Keratinocyte (primary cell): ENCODE data around the gene DHDH. TPM values are rescaled to one million over a fixed set of nuclear protein-coding genes. Genes with fewer than 3 reads are reported as not detected.

Experiments used
- DNase-seq: peaks from one replicate; pipeline ENCODE4 v3.0.0-alpha.2; 2011; ENCODE audit warnings: low read depth, missing footprints, low spot score
- FAIRE-seq: peaks from 2 replicates; lab custom pipeline; 2011; peaks lifted over from hg19 to GRCh38; lab: Jason Lieb, UNC
- H2AFZ ChIP-seq: 2 replicates; pipeline ENCODE4 v1.6.0; 2012; ENCODE audit warnings: low read length, control low read depth, inconsistent platforms; ENCODE audit not compliant: control insufficient read depth
- H3K27ac ChIP-seq: 2 replicates; pipeline ENCODE4 v1.5.1; 2011; ENCODE audit warnings: low read length; ENCODE audit not compliant: control insufficient read depth, insufficient read depth
- H3K27me3 ChIP-seq: 3 replicates; pipeline ENCODE4 v1.6.0; 2011; ENCODE audit warnings: low read length; ENCODE audit not compliant: control insufficient read depth, insufficient read depth; ENCODE audit errors: extremely low read depth
- H3K36me3 ChIP-seq, 2 experiments: 2 replicates in 1 of 2; 3 replicates in 1 of 2; pipeline ENCODE4 v1.5.1; 2011; ENCODE audit warnings: low read length in 2 of 2, mild to moderate bottlenecking in 1 of 2; ENCODE audit not compliant: control insufficient read depth in 2 of 2, insufficient read depth in 2 of 2; ENCODE audit errors: extremely low read depth in 1 of 2
- H3K4me1 ChIP-seq: 3 replicates; pipeline ENCODE4 v1.5.1; 2011; ENCODE audit warnings: low read length; ENCODE audit not compliant: control insufficient read depth, insufficient read depth; ENCODE audit errors: extremely low read depth
- H3K4me2 ChIP-seq: 3 replicates; pipeline ENCODE4 v1.6.0; 2011; ENCODE audit warnings: low read depth, low read length; ENCODE audit not compliant: control insufficient read depth, insufficient read depth; ENCODE audit errors: extremely low read depth
- H3K4me3 ChIP-seq, 3 experiments: fragments of 200-600 bp in 1 of 3; sonication (generic) in 1 of 3; 2 replicates in 2 of 3; 3 replicates in 1 of 3; pipeline ENCODE4 v1.5.1; 2011 to 2016; ENCODE audit warnings: low read length in 3 of 3, mild to moderate bottlenecking in 3 of 3, control low read depth in 2 of 3, inconsistent platforms in 1 of 3, low read depth in 1 of 3, mixed read lengths in 1 of 3, mixed run types in 1 of 3, moderate library complexity in 1 of 3; ENCODE audit not compliant: control insufficient read depth in 2 of 3, insufficient read depth in 2 of 3; ENCODE audit errors: extremely low read depth in 1 of 3
- H3K79me2 ChIP-seq: 2 replicates; pipeline ENCODE4 v1.6.0; 2012; ENCODE audit warnings: low read length; ENCODE audit not compliant: control insufficient read depth, insufficient read depth
- H3K9ac ChIP-seq: 3 replicates; pipeline ENCODE4 v1.6.0; 2011; ENCODE audit warnings: low read length; ENCODE audit not compliant: control insufficient read depth, insufficient read depth; ENCODE audit errors: extremely low read depth
- H3K9me1 ChIP-seq: 3 replicates; pipeline ENCODE4 v1.6.0; 2011; ENCODE audit warnings: low read length; ENCODE audit not compliant: control insufficient read depth, insufficient read depth; ENCODE audit errors: extremely low read depth
- H3K9me3 ChIP-seq: 2 replicates; pipeline ENCODE4 v1.5.1; 2012; ENCODE audit warnings: low read depth, low read length; ENCODE audit not compliant: control insufficient read depth
- H4K20me1 ChIP-seq: 3 replicates; pipeline ENCODE4 v1.6.0; 2011; ENCODE audit warnings: low read length; ENCODE audit not compliant: control insufficient read depth, insufficient read depth; ENCODE audit errors: extremely low read depth
- CTCF ChIP-seq, 3 experiments: IDR thresholded peaks in 1 of 3; conservative IDR thresholded peaks in 1 of 3; optimal IDR thresholded peaks in 1 of 3; 2 replicates in 2 of 3; 3 replicates in 1 of 3; pipeline versions ENCODE3 to v1.5.1; 2011; ENCODE audit warnings: low read length in 3 of 3, mild to moderate bottlenecking in 3 of 3, moderate library complexity in 2 of 3, control low read depth in 1 of 3, inconsistent platforms in 1 of 3; ENCODE audit not compliant: insufficient read depth in 2 of 3; ENCODE audit errors: extremely low read depth in 1 of 3
- EZH2 ChIP-seq: IDR thresholded peaks from one replicate; pipeline ENCODE4 v1.6.1; 2012; ENCODE audit warnings: inconsistent platforms, mild to moderate bottlenecking, low read length, moderate library complexity
- dilution Hi-C: fragments of 300-500 bp; cut with MboI; formaldehyde crosslinking; loops from one replicate; pipeline ENCODE4 v1.7.0; 2020; ENCODE audit warnings: low sequenced_read_pairs; ENCODE audit not compliant: extremely low pct_ligation_motif_present
- polyA plus RNA-seq, 5 experiments: library from polyadenylated mRNA; depleted of rRNA in 3 of 5; stranded (reverse) in 3 of 5; stranded (forward) in 1 of 5; unstranded in 1 of 5; fragments of >200 nt; gene quantifications; 1 replicate in 1 of 5; 2 replicates in 3 of 5; 3 replicates in 1 of 5; pipeline versions ENCODE4 v1.2.1 to v1.2.3, GENCODE V29; 2011 to 2012; ENCODE audit warnings: missing spikeins in 2 of 5, low read depth in 1 of 5, low replicate concordance in 1 of 5

Gene DHDH
- polyA plus RNA-seq, 1 donor (not counting 4 experiments of a cell fraction or from before 2014, with no cell fraction given): 0.45 TPM

- Histone ChIP-seq H3K79me2 (no peaks in the 10 kb centered on the region), H3K4me2 (no peak overlapping the region), H3K4me3 (no peak overlapping the region), H3K27ac (no peak overlapping the region), H3K36me3 (peaks cover 13 to 18% of the 10 kb centered on the region in 2 experiments), H2AFZ (no peak overlapping the region), H3K27me3 (no peaks in the 10 kb centered on the region), H3K9me1 (no peaks in the 10 kb centered on the region), H3K9ac (no peak overlapping the region), H3K4me1 (peaks cover 15% of the 10 kb centered on the region), H4K20me1 (no peaks in the 10 kb centered on the region), H3K9me3 (no peaks in the 10 kb centered on the region)
- DNase-seq (no peak), FAIRE-seq (no peak)
- dilution Hi-C loops: no loop called here
- TF ChIP-seq EZH2: no peak
- no peak for TF ChIP-seq CTCF (optimal IDR thresholded peaks at IDR 0.05 in 1 of 3, IDR thresholded peaks at IDR 0.05 in 1 of 3, conservative IDR thresholded peaks at IDR 0.05 in 1 of 3; ENCODE audit: extremely low read depth in 1 of 3, insufficient read depth in 2 of 3, low read length in 3 of 3)
Measured at GRCh38 chr19:48921721-48922500, 11.6 kb upstream of the DHDH start.

GRCh38 chr19:48922548-48923490 is 10.7 kb upstream of the DHDH start:
- FAIRE-seq (no peak), DNase-seq (no peak)
- no peak for TF ChIP-seq EZH2
- no peak for TF ChIP-seq CTCF (optimal IDR thresholded peaks at IDR 0.05 in 1 of 3, IDR thresholded peaks at IDR 0.05 in 1 of 3, conservative IDR thresholded peaks at IDR 0.05 in 1 of 3; ENCODE audit: extremely low read depth in 1 of 3, insufficient read depth in 2 of 3, low read length in 3 of 3)
- no peak overlapping the region for H3K4me3 ChIP-seq
- H3K9me3 ChIP-seq: no peaks in the 10 kb centered on the region
- no peaks in the 10 kb centered on the region for H3K27me3 ChIP-seq
- dilution Hi-C loops: no loop called here
- no peak overlapping the region for H2AFZ ChIP-seq
- H3K4me1 ChIP-seq: peaks cover 15% of the 10 kb centered on the region
- no peaks in the 10 kb centered on the region for H3K79me2 ChIP-seq
- no peak overlapping the region for H3K4me2 ChIP-seq
- H3K9me1 ChIP-seq: no peaks in the 10 kb centered on the region
- peaks cover 13 to 18% of the 10 kb centered on the region in 2 experiments for H3K36me3 ChIP-seq
- no peak overlapping the region for H3K9ac ChIP-seq
- no peak overlapping the region for H3K27ac ChIP-seq
- no peaks in the 10 kb centered on the region for H4K20me1 ChIP-seq
